GM18909 (cell line): ENCODE measurements around the gene ZBTB7B.

Experiments used
- ATAC-seq: cut with Tn5 transposase; IDR thresholded peaks from one replicate; pipeline ENCODE4 v1.9.1; 2021; ENCODE audit warnings: mild to moderate bottlenecking; ENCODE audit not compliant: unreplicated experiment, poor library complexity

Gene ZBTB7B

DNA sequence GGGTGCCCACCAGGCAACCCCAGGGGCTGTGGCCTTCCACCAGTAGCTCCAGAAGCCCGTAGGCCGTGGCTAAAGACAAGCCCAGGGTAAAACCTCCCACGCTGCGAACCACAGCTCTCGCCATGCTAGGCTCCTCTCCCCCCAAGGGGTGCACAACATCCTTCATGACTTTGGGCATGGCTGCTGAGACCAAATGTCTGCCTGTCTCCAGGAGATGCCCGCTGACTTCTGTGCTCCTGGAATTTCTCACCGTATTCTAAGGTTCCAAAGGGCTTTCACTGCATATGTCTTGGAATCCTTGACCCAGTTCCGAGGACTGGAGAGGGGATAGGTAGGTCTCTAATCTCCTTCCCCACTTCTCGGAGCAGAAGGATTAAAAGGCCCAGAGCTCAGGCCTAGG is 30.9 kb downstream of the ZBTB7B start, which contains the start of the genes DCST1 and DCST2:
Gene DCST1, plus strand, starts transcription at position 301 of the 400 bp plus-strand sequence. CDS start 213 bp downstream, outside the sequence.
Gene DCST2, minus strand, starts transcription at position 258 of the 400 bp plus-strand sequence. Its CDS starts 80 bp downstream, at position 178.
- no peak for ATAC-seq

DNA sequence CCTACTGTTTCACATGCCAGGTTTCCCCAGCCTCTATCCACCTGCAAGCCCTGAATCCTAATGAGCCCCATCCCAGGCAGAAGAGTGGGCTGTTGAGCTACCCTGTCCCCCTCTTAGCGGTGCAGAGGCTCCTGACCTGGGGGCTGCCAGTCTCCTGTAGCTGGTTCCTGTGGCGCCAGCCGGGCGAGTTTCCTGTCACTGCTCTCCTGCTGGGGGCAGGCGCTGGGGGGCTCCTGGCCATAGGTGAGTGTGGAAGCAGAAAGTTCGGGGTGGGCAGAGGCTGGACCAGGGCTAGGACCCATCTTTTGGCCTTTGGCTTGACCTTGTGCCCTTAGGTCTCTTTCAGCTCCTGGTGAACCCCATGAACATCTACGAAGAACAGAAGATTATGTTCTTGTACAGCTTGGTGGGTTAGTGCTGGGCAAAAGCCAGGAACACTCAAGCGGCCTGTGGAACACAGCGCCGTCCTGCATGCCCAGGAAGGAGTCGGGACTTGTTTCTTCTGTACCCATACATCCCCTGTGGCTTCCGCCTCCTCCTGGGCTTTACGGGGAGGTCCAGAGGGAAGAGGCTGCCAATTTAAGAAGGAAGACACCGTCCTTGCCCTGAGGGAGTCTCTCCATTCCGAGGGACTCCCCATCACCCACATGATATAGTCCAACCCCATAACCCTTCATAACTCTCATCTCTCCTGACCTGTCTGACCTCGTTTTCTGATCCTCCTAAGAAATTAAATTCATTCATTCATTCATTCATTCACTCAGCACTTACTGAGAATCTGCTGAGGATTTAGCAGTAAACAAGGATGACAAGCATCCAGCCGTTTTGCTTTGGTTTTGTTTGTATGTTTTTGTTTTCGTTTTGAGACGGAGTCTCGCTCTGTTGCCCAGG is 32.0 kb downstream of the ZBTB7B start:
- no peak for ATAC-seq

DNA sequence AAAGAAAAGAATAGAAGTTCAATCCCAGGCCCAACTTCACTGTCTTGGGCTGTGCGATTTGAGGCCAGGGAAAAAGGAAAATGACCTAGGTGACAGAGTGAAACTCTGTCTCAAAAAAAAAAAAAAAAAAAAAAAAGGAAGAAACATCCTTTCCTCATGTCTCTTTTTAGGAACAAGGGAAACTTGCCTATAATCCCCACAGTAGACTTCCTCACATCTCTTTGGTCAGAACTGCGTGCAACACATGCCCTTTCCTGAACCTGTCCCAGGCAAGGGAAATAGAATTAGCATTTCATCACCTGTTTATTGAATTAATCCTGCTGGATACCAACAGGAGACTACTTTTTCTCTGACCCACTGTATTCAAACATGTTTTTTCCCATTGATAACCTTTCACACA is 33.3 kb downstream of the ZBTB7B start:
- ATAC-seq: no peak

DNA sequence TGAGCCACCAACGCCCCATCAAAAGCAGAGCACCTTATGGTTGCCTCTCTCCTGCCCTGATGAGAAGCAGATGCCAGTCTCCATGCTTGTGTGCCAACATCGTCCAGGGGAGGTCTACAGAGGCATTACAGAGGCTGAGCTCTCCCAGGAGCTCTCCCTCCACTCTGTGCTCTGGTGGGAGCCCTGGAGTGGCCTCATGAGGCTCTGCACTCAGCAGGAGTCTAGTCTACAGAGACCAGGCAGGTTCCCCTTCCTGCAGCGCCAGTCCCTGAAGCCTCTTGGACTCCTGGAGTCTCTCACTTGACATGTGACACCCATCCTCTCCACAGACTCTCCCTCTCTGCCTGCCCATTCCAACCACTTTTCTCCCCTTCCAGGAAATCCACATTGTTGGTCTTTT is 34.4 kb downstream of the ZBTB7B start:
- no peak for ATAC-seq

DNA sequence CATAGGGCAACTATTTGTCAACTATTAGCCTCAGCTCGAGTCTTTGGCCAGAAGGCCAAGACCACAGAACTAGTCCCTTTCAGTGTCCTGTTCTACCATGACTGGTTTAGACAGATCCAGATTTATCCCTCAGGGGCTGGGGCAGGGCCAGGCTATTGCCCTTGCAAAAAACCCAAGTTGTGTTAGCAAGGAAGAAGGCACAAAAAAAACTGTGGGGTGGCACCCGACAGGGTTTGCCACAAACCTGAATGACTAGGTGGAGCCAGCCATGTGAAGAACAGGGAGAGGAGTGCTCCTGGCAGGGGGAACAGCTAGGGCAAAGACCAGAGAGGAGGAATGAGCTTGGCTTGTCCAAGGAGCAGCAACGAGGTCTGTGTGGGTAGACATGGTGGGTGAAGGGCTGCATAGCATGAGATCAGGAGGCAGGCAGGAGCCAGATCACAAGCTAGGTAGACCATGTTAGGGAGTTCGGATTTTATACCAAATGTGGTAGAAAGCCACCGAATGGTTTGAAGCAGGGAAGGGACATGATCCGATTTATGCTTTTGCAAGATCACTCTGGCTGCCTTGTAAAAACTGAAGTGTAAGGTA is 35.3 kb downstream of the ZBTB7B start:
- ATAC-seq: no peak

DNA sequence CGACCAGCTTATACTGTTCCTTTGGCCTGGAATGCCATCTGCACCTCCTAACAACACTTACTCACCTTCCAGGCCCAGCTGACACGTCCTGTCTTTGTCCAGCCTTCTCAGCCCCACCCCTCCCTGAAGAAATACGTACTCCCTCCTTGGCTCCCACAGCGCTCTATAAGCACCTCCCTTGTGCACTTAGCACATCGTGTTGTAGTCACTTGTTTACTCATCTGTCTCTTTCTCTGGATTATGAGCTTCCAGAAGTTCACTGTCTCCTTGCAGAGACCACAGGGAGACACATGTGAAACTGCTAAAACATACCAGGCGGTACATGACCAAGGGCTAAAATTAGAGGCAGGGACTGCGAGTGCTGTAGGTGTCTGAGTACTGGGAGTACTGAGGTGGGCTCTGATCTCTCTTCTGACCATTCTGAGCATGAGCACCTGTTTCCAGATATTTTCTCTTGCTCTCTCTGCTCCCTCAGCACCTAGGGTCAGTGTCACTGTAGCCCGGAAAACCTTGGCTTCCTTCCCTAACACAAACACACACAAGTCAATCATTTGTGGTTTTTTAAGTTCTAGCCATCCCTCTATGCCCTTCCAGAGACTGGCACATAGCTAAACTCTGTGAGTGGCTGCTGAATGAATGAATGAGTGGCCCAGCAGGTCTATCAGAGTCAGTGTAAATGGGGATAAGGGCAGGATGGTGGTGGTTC is 36.2 kb downstream of the ZBTB7B start:
- no peak for ATAC-seq

DNA sequence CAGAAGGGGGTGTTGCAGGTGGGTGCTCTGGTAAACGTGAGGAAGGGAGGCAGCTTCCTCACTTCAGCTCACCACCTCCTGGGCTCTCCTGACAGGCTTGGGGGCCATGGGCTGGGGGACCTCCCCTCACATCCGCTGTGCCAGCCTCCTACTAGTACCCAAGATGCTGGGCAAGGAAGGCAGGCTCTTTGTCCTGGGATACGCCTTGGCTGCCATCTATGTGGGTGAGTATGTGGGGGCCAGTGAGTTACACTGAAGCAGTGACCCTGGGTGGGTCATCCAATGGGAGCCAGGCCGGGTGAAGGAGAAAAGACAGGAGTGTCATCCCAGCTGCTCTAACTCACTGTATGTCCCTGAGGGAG is 36.7 kb downstream of the ZBTB7B start:
- ATAC-seq: no peak

DNA sequence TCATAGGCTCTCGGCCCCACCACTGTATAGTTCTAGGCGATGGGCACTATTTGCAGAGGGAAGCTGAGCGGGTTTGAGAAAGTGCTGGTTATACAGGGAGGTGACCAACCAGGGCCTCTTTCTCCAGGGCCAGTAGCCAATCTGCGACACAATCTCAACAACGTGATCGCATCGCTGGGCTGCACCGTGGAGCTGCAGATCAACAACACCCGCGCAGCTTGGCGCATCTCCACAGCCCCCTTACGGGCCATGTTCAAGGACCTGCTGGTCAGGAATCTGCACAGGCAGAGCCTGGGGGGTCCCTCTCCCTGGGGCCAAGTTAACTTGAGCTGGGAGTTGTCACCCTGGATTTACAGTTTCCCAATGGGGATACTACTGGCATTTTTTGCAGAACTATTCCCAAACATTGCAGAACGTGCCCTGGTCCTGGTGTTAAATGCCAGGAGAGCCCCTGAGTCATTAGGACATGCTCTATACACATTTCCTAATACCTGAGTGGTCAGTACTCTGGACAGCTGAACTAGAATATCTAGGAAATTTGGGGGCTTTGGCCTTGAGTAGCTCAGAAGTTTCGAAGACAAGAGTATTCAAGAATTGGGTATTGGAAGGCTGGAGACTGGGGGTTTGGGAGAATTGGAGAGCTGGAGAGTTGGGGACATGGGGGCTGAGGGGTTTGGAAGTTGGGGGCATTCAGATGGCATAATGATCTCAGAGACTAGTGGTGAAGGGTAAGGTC is 37.9 kb downstream of the ZBTB7B start:
- no peak for ATAC-seq

DNA sequence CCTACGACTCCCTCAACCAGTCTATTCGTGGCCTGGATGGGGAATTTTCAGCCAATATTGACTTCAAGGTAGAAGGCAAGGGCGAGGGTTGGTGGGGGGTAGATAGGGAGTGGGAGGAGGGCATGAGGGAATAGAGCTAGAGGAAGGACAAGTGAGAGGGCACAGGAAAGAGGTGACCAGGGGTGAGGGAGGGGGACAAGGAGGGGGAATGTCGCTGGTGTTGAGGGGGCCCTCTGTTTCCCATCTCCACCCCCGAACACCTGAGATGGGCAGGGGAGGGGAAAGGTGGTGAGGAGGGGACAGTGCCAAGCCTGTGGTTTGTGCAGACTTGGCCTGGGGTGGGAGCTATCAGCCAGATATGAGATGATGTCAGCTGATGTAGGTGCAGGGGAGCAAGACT is 40.2 kb downstream of the ZBTB7B start:
- no peak for ATAC-seq

DNA sequence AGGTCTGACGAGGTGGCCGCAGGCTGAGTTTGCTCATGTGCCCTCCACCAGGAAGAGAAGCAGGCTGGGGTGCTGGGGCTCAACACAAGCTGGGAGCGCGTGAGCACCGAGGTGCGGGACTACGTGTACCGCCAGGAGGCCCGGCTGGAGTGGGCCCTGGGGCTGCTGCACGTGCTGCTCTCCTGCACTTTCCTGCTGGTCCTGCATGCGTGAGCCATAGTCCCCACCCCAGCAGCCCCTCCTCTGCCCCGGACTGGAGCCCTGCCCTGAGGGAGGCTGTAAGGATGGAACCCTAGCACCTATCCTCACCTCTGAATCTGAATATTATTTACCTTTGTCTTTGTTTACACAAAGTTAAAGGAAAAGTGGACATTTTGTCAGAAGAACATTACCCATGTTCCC is 40.7 kb downstream of the ZBTB7B start:
- ATAC-seq: no peak

DNA sequence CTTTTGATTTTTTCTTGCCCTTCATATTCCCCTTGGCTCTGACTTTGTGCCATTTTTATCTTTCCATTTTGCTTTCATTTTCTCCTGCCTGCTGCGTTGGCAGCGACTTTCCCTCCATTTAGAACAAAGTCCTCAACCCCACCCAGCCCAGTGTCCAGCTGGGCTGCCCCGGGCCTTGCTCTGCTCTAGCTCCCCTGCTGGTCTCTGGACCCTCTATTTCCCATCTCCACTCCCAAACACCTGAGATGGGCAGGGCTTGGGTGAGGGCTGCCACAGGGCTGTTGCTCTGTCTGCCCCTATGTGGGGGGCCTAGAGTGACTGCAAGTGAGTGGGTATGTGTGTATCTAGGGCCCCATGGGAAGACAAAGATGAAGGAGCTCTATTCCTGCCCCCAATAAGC is 41.2 kb downstream of the ZBTB7B start:
- ATAC-seq: no peak

DNA sequence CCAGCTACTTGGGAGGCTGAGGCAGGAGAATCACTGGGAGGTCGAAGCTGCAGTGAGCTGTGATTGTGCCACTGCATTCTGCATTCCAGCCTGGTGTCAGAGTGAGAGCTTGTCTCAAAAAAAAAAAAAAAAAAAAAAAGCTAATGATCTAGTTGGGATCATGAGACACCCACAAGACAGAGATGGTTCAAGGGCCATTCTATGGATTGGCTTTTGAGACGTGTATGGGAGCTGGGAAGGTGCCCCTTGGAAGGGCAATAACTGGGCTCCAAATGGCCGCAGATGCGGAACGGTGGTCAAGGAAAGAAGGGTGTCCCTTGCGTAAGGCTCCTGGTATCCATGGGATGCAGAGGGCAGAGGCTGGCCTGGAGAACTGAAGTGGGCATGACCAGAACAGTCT is 41.8 kb downstream of the ZBTB7B start:
- no peak for ATAC-seq

DNA sequence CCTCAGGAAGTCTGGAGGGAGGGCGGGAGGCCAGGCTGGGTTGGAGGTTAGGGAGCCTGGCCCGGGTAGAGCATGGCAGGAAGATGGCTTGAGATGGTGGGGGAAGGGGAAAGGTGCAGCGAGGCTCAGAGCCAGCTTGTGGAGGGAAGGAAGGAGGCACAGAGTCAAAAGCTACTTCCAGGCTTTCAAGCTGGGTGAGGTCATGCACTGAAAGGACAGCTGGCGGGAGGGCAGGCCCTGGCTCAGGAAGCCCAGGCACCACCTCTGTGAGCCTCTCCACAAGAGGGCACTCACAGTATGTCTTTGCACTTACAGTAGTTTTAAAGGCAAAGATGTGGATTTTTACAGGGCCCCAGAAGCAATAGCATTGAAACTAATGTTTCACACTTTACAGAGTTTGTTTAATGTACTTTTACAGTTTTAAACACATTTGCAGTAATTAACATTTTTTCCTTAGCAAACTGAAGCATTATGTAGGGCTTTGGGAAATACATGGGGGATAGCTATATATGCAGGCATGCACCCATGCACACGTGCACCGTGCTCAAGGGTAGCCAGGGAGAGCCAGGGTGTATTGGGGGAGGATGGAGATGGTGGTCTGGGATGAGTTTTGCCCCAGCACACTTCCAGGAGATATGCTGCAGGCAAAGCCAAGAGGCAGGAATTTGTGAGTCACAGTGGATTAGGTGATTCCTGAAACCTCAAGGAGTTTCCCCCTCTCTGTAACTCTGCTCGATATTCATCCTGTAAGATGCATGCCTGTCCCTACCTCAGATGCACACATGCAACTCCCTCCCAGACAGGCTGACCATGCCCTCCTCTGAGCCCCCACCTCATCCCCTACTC is 42.4 kb downstream of the ZBTB7B start:
- ATAC-seq: no peak

DNA sequence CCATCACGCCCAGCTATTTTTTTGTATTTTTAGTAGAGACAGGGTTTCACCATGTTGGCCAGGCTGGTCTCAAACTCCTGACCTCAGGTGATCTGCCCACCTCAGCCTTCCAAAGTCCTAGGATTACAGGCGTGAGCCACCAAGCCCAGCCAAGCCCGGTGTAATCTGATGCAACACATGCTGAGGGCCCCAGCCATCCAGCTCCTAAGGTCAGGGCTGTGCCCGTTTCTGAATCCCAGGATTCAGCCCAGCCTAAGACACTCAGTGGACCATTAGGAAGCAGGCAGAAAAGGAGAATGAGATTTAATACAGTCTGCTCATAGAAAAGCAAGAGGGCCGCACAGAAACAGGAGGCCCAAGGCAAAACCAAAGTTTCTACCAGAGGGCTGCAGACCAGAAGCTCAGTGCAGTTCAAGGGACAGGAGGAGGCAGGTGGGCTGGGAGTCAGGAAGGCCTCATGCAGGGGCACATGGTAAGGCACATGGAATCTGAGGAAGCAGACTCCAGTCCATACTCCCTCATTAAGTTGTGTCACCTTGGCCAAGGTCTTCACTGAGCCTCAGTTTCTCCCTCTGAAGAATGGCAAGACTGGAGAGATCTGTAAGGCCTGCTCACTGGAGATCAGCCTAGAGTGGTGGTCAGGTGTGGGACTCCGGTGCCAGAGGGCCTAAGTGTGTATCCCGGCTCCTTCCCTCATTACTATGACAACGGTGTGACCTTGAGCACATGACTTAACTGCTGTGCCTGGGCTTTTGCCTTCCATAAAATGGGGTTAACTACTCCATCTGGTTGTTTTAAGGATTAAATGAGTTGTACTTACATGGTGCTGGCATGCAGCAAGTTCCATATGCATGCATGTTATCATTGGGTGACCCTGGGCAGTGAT is 46.1 kb downstream of the ZBTB7B start:
- no peak for ATAC-seq

DNA sequence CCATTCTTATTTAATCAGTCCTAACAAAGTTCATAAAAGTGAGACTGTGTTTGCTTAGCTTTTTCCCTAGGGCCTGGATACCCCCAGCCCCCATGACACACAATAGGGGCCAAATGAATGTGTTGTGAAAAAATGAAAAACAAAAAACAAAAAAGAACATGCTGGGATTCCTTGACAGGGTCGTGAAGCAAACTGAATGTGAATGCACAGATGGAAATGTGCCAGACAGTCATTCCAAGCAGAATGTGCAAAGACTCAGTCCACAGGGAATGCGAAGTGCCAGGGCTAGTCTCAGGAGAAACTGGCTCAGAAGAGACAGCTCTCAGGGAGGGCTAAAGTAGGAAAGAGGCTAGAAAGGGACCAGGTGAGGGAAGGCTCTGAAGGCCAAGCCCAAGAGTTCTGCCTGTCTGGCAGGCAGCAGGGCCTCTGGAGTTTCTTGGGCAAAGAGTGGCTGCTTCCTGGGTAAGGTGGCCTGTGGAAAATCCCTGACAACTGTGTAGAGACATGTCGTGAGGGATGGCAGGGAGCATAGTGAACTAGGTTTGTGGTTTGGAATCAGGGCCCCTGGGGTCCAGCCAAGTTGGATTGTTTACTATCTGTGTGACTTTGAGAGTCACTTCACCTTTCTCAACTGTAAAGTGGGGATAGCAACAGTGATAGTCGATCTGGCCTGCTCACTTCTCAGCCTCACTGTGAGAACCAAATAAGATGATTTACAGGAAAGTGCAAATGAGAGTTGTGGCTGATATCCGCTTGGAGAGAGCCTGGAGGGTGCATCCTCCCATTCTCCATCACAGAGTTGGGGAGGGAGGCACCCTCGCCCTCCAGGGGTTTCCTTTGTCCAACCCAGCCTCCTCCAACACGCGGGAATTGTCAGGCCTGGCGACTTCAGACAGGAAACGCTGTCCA is 47.3 kb downstream of the ZBTB7B start:
- ATAC-seq: no peak

DNA sequence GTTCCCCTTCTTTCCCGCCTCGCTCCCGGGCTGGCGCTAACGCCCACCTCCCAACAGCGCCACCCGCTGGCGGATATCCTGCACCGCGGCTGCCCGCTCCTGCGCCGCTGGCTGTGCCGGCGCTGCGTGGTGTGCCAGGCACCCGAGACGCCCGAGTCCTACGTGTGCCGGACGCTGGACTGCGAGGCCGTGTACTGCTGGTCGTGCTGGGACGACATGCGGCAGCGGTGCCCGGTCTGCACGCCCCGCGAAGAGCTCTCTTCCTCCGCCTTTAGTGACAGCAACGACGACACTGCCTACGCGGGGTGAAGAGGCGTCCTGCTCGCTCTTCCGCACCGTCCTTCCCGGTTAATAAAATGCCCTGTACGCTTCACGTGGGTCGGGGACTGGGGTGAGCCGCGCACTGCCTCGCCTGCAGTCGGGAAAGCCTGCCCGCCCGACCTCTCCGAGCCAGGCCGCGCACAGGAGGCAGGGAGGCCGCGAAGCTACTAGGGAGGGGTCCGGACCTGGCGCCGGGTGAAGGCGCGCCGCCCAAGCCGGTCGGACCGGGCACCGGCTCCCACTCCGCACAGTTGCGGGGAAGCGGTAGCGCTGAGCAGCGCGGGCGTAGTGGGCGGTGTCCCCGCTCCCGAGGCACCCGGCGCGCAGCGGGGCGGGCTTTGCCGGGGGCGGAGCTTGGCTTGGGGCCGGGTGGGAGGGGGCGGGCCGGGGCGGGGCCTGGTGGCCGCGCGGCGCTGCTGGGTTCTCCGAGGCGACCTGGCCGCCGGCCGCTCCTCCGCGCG is 48.1 kb downstream of the ZBTB7B start, which contains the start of gene ADAM15:
Gene ADAM15, plus strand, starts transcription at position 757 of the 782 bp plus-strand sequence. CDS start 71 bp downstream, outside the sequence.
- ATAC-seq: peak; percentile 59

DNA sequence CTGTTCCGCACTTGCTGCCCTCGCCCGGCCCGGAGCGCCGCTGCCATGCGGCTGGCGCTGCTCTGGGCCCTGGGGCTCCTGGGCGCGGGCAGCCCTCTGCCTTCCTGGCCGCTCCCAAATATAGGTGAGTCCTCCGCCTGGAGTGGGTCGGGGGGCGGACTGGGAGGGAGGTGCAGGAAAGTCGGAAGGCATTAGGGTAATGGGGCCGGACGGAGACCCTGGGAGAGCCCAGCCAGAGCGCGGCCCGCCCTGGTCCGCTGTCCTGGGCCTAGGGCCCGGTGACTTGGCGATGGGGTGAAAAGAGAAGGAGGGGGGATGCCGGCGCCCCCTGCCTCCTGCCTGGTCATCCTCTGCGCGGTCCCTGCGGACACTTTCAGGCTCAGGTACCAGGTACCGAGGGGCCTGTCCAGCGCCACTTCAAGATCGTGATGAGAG is 48.8 kb downstream of the ZBTB7B start:
- peak; percentile 13 for ATAC-seq
